B cell (primary cell): ENCODE results near the gene AFG1L. TPM values are rescaled to one million over a fixed set of nuclear protein-coding genes. Genes with fewer than 3 reads are reported as not detected.

Source experiments
- ATAC-seq: fragments of 200-7000 bp; cut with Tn5 transposase; one replicate; pipeline ENCODE4 v1.10.0; 2021; ENCODE audit warnings: low read depth, mild to moderate bottlenecking, moderate number of reproducible peaks, moderate library complexity
- CTCF ChIA-PET: fragments of 350-600 bp; sonication (Branson Sonifier 250); formaldehyde crosslinking; loops from one replicate; lab custom pipeline; 2021; ENCODE audit warnings: antibody characterized with exemption, inconsistent platforms; lab: Charles Lee
- POLR2A ChIA-PET: fragments of 350-600 bp; sonication (Branson Sonifier 250); formaldehyde crosslinking; loops from one replicate; lab custom pipeline; 2021; ENCODE audit warnings: antibody characterized with exemption; lab: Charles Lee
- DNase-seq: peaks from one replicate; pipeline ENCODE4 v3.0.0; 2013
- H2AFZ ChIP-seq: 2 replicates; pipeline ENCODE4 v1.6.1; 2012; ENCODE audit warnings: mild to moderate bottlenecking, low read depth, low read length; ENCODE audit not compliant: insufficient read depth, poor library complexity, severe bottlenecking
- H3K27ac ChIP-seq, 2 donors: 1 replicate in 1 of 2; 2 replicates in 1 of 2; pipeline ENCODE4 v1.5.1; 2012 to 2013; ENCODE audit warnings: low read length in 2 of 2, mild to moderate bottlenecking in 2 of 2, moderate library complexity in 1 of 2
- H3K27me3 ChIP-seq, 4 experiments: fragments of 200-600 bp in 1 of 4; sonication (generic) in 1 of 4; replicated peaks in 1 of 4; 1 replicate in 2 of 4; 2 replicates in 2 of 4; pipeline versions ENCODE4 v1.6.1 to v1.7.0; 2013 to 2016; ENCODE audit warnings: low read length in 3 of 4, mild to moderate bottlenecking in 2 of 4, mixed read lengths in 1 of 4, moderate library complexity in 1 of 4; ENCODE audit not compliant: insufficient read depth in 4 of 4, control insufficient read depth in 3 of 4; ENCODE audit errors: control extremely low read depth in 1 of 4
- H3K36me3 ChIP-seq, 2 experiments: replicated peaks in 1 of 2; 1 replicate in 1 of 2; 2 replicates in 1 of 2; pipeline versions ENCODE4 v1.6.1 to v1.7.1; 2013; ENCODE audit warnings: low read length in 1 of 2; ENCODE audit not compliant: insufficient read depth in 2 of 2, control insufficient read depth in 1 of 2; ENCODE audit errors: control extremely low read depth in 1 of 2, extremely low read depth in 1 of 2
- H3K4me1 ChIP-seq, 2 donors: fragments of 200-600 bp in 1 of 2; sonication (generic) in 1 of 2; 1 replicate in 1 of 2; 2 replicates in 1 of 2; pipeline versions ENCODE4 v1.5.1 to v1.6.1; 2013 to 2017; ENCODE audit warnings: low read length in 2 of 2; ENCODE audit not compliant: control insufficient read depth in 2 of 2, insufficient read depth in 2 of 2
- H3K4me2 ChIP-seq: replicated peaks from 2 replicates; pipeline ENCODE3; 2012; ENCODE audit warnings: mild to moderate bottlenecking, low read depth, low read length; ENCODE audit not compliant: poor library complexity, severe bottlenecking
- H3K4me3 ChIP-seq, 5 experiments: fragments of 200-600 bp in 1 of 5; sonication (generic) in 1 of 5; 1 replicate in 3 of 5; 2 replicates in 2 of 5; pipeline versions ENCODE4 v1.5.1 to v1.7.0; 2011 to 2016; ENCODE audit warnings: low read length in 4 of 5, mild to moderate bottlenecking in 4 of 5, low read depth in 2 of 5, control low read depth in 1 of 5, moderate library complexity in 1 of 5; ENCODE audit not compliant: insufficient read depth in 1 of 5; ENCODE audit errors: control extremely low read depth in 1 of 5, extremely low read depth in 1 of 5
- H3K79me2 ChIP-seq: fragments of 200-600 bp; sonication (generic); one replicate; pipeline ENCODE4 v1.6.0; 2016; ENCODE audit warnings: low read length; ENCODE audit not compliant: control insufficient read depth, insufficient read depth
- H3K9ac ChIP-seq: fragments of 200-600 bp; sonication (generic); 2 replicates; pipeline ENCODE4 v1.6.1; 2017; ENCODE audit warnings: mild to moderate bottlenecking, low read length, moderate library complexity
- H3K9me3 ChIP-seq, 3 donors: one replicate each; pipeline versions ENCODE4 v1.6.1 to v1.7.1; 2013; ENCODE audit warnings: low read length in 2 of 3; ENCODE audit not compliant: control insufficient read depth in 2 of 3, insufficient read depth in 1 of 3; ENCODE audit errors: control extremely low read depth in 1 of 3
- H4K20me1 ChIP-seq: 2 replicates; pipeline ENCODE4 v1.6.0; 2012; ENCODE audit warnings: mild to moderate bottlenecking, low read length; ENCODE audit not compliant: insufficient read depth, control insufficient read depth, poor library complexity, severe bottlenecking
- H3K27ac Mint-ChIP-seq: one replicate; pipeline ENCODE4 v1.8.0; 2021; ENCODE audit warnings: mixed read lengths
- H3K27me3 Mint-ChIP-seq: one replicate; pipeline ENCODE4 v1.8.0; 2021; ENCODE audit warnings: mixed read lengths
- H3K4me1 Mint-ChIP-seq: one replicate; pipeline ENCODE4 v1.8.0; 2021; ENCODE audit warnings: mixed read lengths
- H3K4me3 Mint-ChIP-seq: one replicate; pipeline ENCODE4 v1.8.0; 2021; ENCODE audit warnings: mixed read lengths
- H3K9me3 Mint-ChIP-seq: one replicate; pipeline ENCODE4 v1.8.0; 2022; ENCODE audit warnings: mixed read lengths; ENCODE audit not compliant: insufficient read depth
- CTCF ChIP-seq: fragments of 200-600 bp; IDR thresholded peaks from one replicate; pipeline ENCODE4 v1.8.0; 2022; ENCODE audit warnings: antibody characterized with exemption, mild to moderate bottlenecking
- EZH2 ChIP-seq: IDR thresholded peaks from 2 replicates; pipeline ENCODE4 v1.6.1; 2012; ENCODE audit warnings: borderline replicate concordance, low read depth, mild to moderate bottlenecking, moderate library complexity, low read length; ENCODE audit not compliant: insufficient read depth, poor library complexity, severe bottlenecking
- WGBS: methylation state at CpG from one replicate; pipeline ENCODE4 v1.1.5; 2013; ENCODE audit warnings: missing lambda C conversion rate; ENCODE audit not compliant: insufficient coverage; 5-methylcytosine and 5-hydroxymethylcytosine counted together
- intact Hi-C: fragments of 100-400 bp; cut with micrococcal nuclease; formaldehyde crosslinking; loops from one replicate; pipeline ENCODE4 v1.10.0; 2022
- polyA plus RNA-seq: library from polyadenylated mRNA; depleted of rRNA; stranded (reverse); fragments of >200 nt; gene quantifications from 2 replicates; pipeline ENCODE4 v1.2.3, GENCODE V29; 2012
- total RNA-seq, 2 donors: library from RNA; stranded (reverse); fragments of 120-200 nt in 1 of 2; gene quantifications; 1 replicate in 1 of 2; 2 replicates in 1 of 2; pipeline versions ENCODE4 v1.2.3 to v1.2.4, GENCODE V29; 2013 to 2022

Gene AFG1L
- total and polyA plus RNA-seq, 2 donors (not counting 1 experiment from before 2014, with no cell fraction given), result 1.8 to 14.2 TPM

GRCh38 chr6:108260126-108260808, 34.6 kb upstream of the AFG1L start:
- Histone ChIP-seq H3K27ac (peak overlapping the region; percentile 91 to 97), H2AFZ (peak overlapping the region; percentile 95), H3K4me3 (peak overlapping the region; percentile 90 to 99 (median 96)), H3K4me2 (peak overlapping the region; percentile 77), H3K36me3 (peaks cover 0 to 22% of the 10 kb centered on the region in 2 experiments), H3K79me2 (peaks cover 51% of the 10 kb centered on the region), H3K4me1 (peaks cover 33 to 40% of the 10 kb centered on the region in 2 donors), H3K27me3 (no peaks in the 10 kb centered on the region), H4K20me1 (peaks cover 36% of the 10 kb centered on the region), H3K9ac (peak overlapping the region; percentile 98), H3K9me3 (no peaks in the 10 kb centered on the region)
- peaks cover 36% of the 10 kb centered on the region for H3K4me1 Mint-ChIP-seq
- H3K27ac Mint-ChIP-seq, result peak overlapping the region; percentile 93
- no peaks in the 10 kb centered on the region for H3K9me3 Mint-ChIP-seq
- ATAC-seq (peak; percentile 8), DNase-seq (peak; percentile 78)
- H3K4me3 Mint-ChIP-seq, result peak overlapping the region; percentile 89
- ChIA-PET CTCF (interaction anchor here (0.7 to 2.4 kb wide), 7 partner anchors 10 to 834 kb away, joined by 3 to 17 read pairs (median 3); partner anchors contain the start of genes AFG1L and SESN1), POLR2A (interaction anchor here (0.8 to 4.3 kb wide), 5 partner anchors 9 to 834 kb away, joined by 3 to 35 read pairs (median 4); partner anchors contain the start of genes AFG1L, CEP57L1 and SESN1)
- under 1% methylated on average over 28 of the region's 29 CpGs for WGBS
- no peaks in the 10 kb centered on the region for H3K27me3 Mint-ChIP-seq
- intact Hi-C loops, result loop anchor here (2.0 to 5.0 kb wide), 4 partner anchors 143 to 1123 kb away; partner anchors contain the start of genes CD164 and OSTM1
- TF ChIP-seq EZH2, result no peak
- TF ChIP-seq CTCF, result no peak
